ENCODE results near the gene OLFM4.

Gene OLFM4

GRCh38 chr13:53014495-53015443 is 13.8 kb upstream of the OLFM4 start:
- DNase-seq = no peak

DNA sequence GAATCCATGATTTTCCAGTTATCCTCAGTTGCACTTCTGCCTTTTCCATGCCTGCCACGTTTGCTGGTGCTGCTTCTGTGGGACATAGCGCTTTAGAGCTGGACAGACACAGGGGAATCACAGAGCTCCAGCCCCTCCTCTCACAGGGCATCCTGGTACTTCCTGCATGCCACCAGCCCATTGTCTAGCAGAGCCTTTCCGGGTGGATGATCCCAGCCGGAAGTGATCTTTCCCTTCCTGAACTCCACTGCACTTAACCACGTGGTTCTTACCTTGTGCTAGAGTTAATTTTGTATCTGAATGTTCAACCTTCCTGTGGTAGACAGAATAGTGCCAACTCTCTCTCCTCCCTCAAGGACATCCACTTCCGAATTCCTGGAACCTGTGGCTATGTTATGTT is 12.6 kb upstream of the OLFM4 start:
- DNase-seq = no peak

GRCh38 chr13:53017433-53017970 is 11.1 kb upstream of the OLFM4 start:
- no peak for DNase-seq

- no peak for DNase-seq
Measured at GRCh38 chr13:53018690-53019647, 9.6 kb upstream of the OLFM4 start.

- no peak for DNase-seq
Measured at GRCh38 chr13:53020764-53021335, 7.8 kb upstream of the OLFM4 start.

DNA sequence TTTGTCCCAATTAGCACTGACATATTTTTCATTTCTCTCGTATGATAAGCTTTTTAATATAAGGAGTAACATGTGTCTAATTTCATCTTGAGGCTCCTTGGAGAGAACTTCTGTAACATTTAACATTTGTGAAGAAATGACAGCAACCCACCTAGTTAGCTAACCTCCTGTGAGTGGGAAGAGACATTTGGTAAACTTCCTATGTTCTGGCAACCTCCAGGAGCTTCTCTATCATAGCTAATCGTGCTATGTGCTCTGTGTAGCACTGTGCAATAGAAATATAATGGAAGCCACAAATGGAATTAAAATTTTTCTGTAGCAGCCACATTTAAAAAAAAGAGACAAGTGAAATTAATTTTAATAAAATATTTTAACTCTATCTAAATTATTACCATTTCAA is 5.4 kb upstream of the OLFM4 start:
- no peak for DNase-seq

GRCh38 chr13:53028063-53028462 is 550 bp upstream of the OLFM4 start:
- no peak for DNase-seq

DNA sequence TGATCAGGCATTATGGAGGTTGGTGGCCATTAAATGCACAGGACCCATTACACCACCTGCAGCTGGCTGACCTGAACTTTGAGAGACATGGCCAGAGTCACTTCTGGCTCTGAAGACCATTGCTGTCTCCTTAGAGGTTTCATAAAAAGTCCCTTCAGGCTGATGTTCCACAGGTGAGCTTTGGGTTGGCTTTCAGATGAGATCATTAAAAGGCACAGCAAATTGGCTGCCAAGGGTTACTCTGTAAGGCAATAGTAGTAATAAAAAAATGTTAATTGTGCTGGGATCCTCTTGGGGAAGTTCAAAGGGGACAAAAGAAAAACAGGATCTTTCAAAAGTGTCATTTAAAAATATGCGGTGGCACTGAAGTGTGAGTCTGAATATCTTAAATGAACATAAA is 4.2 kb downstream of the OLFM4 start:
- DNase-seq = no peak

DNA sequence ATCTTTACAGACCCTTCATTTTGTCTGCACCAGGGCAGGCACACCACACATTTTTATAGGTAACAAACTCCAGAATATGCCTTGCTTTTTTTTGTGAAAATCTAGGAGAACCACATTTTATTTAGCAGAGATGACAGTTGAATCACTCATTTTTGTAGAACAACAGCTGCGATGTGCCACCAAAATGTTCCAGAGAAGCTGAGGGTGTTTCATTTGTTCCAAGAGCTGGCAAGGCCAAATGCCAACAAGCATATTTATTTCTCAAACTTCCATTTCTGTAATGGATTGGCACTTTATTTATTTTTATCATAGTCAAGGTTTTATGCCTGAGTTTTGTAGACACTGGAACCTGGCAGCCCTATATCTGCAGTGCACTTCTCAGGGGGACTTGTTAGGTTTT is 10.4 kb downstream of the OLFM4 start:
- DNase-seq = no peak

GRCh38 chr13:53041968-53042516 is 13.4 kb downstream of the OLFM4 start:
- no peak for DNase-seq

DNA sequence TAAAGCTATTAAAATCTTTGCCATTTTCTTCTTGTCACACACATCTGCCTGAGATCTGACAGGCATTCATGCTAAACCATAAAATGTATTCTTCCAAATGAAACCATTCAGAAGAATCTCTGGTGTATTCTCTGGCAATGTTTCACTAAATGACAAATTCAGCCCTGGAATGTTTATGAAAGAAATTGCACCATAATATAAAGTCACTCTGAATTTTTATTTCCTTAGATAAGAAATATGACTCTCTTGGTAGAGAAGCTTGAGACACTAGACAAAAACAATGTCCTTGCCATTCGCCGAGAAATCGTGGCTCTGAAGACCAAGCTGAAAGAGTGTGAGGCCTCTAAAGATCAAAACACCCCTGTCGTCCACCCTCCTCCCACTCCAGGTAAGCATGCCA is 14.3 kb downstream of the OLFM4 start:
- DNase-seq = no peak

GRCh38 chr13:53043398-53043797 is 14.8 kb downstream of the OLFM4 start:
- DNase-seq = no peak

- no peak for DNase-seq
Measured at GRCh38 chr13:53045189-53045588, 16.6 kb downstream of the OLFM4 start.

DNA sequence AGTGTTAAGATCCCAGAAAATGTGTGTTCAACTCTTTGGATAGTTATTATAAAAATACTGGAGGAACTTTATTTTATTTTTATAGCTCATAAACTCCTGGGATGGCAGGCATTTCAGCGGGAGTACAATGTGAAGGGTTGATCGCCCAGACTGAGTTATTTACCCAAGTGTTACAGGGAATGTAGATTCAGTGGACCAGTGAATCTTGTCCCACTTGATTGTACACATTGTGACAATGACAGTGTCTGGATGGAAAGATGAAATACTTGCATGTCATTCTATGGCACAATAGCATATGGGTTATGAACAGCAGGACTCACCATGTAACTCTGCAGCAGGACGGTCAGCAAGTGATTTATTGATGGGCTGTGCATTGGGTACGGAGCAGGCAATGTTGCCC is 20.3 kb downstream of the OLFM4 start:
- no peak for DNase-seq

GRCh38 chr13:53050151-53050550 is 21.5 kb downstream of the OLFM4 start:
- DNase-seq = no peak

- DNase-seq = no peak
Measured at GRCh38 chr13:53052675-53053074, 24.1 kb downstream of the OLFM4 start.

DNA sequence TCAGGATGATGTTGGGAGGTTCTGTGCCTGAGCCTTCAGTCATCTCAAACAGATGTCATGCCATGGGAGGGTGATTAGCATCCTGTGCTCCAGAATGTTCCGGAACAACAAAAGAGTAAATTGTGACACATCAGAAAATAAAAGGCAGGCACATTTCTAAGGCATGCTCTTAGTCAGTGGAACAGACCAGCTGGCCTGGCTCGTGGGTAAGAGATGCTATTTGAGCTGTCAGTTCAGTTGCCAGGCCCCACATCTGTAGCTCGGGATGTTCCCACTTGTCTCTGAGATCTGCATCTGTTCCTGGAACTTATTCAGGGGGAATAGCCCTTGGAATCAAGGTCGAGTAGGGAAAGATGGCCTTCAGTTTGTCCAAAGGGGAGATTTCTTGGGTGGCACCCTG is 26.0 kb downstream of the OLFM4 start:
- no peak for DNase-seq

- DNase-seq = no peak
Measured at GRCh38 chr13:53058065-53058679, 29.6 kb downstream of the OLFM4 start.

- DNase-seq = no peak
Measured at GRCh38 chr13:53060840-53061490, 32.4 kb downstream of the OLFM4 start.

GRCh38 chr13:53064731-53065130 is 36.1 kb downstream of the OLFM4 start:
- no peak for DNase-seq

DNA sequence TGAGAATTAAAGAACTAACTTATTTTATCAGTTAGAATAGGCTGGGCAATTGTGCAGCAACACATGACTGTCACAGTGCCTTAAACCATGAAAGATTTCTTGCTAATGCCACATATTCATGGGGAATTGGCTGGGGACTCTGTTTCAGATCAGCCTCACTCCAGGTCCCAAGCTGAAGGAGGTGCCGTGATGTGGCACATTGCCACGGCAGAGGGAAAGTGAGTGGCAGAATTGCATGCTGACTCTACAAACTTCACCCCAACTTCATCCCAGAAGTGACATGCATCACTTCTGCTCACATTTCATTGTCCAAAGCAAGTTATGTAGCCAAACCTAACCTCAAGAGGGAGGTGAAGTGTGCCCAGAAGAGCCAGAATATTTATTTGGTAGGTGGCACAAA is 37.8 kb downstream of the OLFM4 start:
- DNase-seq = no peak

Data from hematopoietic multipotent progenitor cell treated with erythropoietin and hydrocortisone succinate and interleukin-3 and kit ligand, for 8 days (in vitro differentiated cells).